NCI-H2107 (cell line): ENCODE measurements around the gene GGCX.
A peak's percentile ranks its signal among the peaks of the same experiment; 100 is the strongest.
"Not testable (repeated sequence)": the region's sequence is repeated elsewhere in the genome, so short reads cannot be mapped to it uniquely, and the experiment has no call there.

Experiments used
- DNase-seq: peaks from one replicate; lab custom pipeline; 2025; lab: John Stamatoyannopoulos, UW

GGCX gene

DNA sequence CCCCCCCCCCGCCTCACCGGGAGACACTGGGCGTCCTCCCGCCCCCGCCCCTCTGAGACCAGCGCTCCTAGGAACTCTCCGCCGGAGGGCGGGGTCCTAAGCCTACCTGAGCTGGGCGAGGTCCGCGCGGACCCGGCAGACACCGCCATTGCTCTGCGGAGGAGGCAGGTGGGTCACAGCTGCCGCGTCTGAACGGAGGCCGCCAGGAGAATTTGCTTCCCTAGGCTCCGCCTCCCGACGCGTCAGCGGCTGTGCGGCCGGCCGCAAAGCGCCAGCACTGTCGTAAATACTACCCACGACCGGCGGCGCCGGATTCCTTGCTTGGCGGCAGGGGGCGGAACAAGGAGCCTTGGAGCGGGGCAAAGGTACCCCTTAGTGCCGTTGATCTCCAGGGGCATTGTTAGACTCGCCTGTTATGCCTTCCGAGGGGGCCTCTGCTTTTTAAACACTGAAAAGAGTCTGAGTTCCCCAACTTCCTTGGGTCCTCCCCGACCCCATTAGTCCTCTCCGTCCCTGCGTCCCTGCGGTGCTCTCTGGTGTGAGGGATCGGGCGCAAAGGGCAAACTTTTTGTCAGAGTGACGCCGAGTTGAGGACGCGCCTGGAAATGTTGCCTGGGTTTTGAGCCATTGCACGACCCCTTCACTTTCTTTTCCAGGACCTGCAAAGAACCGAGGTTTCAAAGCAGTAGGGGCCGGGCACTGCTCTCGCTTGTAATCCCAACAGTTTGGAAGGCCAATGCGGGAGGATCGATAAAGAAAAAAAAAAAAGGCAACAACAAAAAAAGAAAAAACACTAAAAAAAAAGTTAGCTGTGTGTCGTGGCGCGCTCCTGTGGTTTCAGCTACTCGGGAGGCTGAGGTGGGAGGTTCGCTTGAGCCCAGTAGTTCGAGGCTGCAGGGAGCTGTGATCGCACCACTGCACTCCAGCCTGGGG, at the start of gene GGCX:
Gene GGCX (minus strand): TSS at position 214 of the 933 bp plus-strand sequence. CDS start 65 bp downstream, at position 149.
- peak; percentile 92 for DNase-seq

DNA sequence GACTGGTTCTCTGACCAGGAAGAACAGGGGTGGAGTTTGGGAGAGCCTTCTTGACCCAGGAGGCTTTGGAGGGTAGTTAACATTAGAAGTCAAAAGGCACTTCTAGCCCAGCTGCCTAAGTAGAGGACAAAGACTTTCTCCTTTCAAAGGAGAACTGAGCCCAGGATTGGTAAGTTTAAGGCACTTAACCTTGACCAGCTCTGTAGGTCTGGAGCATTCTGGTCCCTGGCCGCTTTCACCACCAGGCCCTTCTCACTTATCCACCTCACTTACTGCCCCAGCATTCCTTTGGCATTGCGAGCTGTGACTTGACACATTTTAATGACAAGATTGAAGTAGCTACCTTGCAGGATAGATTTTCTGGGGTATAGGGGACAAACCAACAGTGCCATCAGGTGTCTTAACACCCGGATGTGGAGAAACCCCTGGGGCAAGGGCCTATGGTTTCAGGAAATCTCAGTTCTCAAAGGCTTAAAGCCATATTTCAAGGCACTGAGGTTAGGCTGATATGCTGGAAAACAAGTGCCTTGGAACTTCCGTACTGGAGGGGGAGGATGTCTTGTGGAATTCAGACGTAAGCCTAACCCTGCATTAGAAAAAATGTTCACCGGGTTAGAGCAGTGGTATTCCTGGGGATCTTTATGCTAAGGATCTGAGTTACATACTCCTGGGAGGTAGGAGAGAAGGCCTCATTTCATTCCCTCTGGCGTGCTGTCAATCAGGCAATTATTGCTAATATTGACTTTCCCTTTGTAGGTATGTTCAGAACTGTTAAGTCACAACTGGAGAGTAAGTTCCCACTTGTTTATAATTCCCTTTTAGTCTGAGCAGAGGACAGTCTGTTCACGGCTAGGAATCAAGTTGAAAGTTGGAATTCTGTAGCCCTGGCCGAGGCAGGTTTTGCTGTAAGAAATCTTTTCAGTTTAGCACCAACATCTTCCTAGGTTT, 46.2 kb upstream of the GGCX start:
- no peak for DNase-seq

DNA sequence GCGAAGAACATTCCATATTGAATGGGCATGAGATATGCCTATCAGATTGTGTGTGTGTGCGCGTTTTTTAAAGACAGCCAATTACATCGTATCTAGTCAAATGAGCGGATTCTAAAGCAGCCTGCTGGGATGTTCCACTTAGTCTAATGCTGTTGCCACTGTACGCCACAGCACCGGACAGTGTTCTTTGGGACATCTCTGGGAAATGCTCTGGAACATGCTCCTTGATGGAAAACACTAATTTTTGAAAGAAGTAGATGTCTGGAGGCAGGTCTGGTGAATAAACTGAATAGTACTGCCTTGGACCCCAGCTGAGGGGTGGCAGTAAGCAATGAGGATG, 44.8 kb upstream of the GGCX start:
- no peak for DNase-seq

DNA sequence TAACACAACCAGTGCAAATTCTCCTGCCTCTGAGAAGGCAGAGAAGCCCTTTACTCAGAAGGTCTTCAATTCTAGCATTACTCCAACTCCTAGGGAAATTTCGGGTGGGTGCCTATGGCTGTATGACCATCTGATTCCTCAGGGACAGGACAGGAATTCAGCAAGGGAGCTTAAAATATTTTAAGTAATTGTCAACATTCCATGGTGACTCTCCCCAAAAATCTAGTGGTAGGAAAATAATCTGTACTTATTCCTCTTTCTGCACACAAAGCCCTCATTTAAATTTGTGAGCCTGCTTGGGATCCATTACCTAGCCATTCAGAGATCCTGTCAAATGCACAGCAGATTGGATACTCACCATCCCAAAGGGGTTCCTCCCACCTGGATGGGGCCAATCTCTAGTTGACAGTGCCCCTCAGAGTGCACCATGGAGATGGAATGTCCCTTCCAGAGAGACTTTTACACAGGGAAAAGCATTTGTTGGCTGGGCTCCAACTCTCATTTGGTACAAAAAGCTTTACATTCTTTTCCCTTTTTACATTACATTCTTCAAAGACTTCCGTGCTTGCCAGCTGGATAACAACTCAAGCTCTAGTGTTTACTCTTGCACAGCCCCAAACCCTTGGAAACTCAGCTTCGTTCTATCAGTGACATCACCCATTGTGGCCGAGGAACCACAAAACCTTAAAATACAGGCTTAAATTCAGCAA, 44.3 kb upstream of the GGCX start:
- no peak for DNase-seq

DNA sequence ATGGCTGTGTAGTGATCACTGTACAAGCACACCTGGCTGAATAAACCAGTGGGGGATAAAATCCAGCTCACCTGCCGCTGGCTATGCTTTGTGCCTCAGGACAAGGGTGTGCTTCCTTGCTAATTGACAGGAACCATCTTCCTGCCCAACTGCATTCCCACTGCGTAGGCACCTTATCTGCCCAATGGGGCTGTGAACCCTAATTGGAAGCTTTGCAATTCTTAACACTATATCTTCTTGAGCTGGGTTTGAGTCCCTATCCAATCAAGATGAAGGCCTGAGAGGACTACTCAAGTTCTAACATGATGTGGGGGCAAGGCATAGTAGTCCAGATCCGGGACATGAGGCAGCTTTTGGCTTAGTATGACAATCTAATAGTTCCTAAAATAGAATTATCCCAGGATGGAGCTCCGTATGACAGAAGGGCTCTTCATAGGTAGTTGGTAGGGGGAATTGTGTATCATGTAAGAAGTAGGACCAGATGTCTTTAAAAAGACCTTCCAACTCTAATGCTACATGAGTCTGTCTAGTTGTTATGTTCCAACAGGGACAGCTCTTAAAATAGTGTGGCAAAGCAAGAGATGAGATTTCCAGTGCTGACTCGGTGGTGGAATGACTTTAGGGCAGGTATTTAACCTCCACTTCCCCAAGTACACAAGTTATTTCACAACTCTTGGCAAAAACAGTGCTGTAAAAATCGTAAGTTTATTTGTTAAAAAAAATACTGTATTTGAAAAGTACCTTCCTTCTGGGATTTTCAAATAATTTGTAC, 43.5 kb upstream of the GGCX start:
- no peak for DNase-seq

DNA sequence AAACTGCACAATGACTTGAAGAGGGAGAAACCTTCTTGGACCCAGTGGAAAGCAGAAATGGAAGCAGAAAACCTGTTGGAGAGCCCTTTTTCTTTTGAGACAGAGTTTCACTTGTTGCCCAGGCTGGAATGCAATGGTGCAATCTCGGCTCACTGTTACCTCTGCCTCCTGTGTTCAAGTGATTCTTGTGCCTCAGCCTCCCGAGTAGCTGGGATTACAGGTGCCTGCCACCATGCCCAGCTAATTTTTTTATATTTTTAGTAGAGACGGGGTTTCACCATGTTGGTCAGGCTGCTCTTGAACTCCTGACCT, 42.8 kb upstream of the GGCX start:
- not testable (repeated sequence) for DNase-seq

DNA sequence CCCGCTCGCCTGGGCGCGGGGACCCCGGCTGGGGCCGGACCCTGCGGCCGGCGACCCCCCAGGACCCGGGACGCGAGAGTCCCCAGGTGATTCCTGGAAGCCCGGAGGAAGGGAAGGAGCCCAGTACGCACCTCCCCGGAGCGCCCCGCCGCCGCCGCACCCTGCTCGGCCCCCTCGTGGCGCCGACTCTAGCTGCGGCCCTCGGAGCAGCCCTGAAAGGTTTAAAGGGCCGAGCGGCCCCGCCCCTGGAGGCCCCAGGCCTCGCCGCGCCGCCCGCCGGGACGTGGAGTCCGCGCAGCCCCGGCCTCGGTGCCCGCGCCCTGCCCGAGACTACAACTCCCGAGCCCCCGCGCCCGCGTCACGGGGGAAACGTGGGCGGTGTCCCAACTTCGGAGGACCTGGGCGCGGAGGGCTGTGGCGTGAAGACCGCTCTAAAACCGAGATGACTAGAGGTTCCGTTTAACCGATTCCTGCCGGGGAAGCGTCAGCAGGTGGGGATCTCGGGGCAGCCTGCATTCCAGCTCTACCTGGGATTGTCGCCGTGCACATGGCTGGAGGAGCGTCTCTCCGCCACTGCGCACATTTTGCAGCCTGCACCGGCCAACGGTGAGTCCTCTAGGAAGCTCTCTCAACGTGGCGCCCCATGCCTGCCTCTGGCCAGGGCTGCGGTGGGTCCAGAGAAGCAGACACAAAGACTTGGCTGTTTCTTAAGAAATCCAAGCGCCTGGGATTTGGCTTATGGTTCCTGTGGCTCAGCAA, 41.4 kb upstream of the GGCX start, which contains the start of gene TMEM150A:
Gene TMEM150A (minus strand): TSS at position 223 of the 759 bp plus-strand sequence. CDS start 750 bp downstream, outside the sequence.
- DNase-seq, result peak; percentile 55

DNA sequence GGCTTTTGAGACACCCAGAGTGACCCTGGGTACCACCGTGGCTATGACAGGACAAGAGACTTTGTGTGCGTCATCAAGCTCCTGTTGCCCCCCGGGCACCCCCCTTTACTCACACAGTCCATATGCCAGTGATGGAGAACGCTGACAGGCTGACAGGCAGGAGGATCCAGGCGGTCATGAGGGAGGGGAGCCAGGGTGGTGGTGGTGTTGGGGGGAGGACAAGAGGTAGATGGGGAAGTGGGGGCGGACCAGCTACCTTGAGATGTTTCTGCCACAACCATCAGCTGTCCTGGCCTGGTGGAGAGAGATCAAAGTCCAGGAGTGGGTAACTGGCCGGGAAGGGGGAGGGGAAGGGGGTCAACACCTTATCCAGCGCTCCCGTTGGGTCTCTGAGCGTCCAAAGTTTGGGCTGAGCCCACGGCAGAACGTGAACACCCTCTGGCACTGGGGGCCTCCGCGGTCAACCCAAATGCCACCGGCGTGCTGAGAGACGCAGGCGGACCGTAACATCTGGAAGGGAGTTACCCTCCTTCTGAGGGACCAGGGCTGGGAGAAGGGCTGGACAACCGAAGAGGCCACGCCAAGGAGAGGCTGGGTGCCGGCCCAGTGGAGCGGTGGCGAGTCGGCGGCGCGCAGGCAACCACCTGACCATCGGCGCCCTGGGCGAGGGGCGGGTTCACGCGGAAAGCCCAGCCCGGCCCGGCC, 40.6 kb upstream of the GGCX start:
- no peak for DNase-seq

DNA sequence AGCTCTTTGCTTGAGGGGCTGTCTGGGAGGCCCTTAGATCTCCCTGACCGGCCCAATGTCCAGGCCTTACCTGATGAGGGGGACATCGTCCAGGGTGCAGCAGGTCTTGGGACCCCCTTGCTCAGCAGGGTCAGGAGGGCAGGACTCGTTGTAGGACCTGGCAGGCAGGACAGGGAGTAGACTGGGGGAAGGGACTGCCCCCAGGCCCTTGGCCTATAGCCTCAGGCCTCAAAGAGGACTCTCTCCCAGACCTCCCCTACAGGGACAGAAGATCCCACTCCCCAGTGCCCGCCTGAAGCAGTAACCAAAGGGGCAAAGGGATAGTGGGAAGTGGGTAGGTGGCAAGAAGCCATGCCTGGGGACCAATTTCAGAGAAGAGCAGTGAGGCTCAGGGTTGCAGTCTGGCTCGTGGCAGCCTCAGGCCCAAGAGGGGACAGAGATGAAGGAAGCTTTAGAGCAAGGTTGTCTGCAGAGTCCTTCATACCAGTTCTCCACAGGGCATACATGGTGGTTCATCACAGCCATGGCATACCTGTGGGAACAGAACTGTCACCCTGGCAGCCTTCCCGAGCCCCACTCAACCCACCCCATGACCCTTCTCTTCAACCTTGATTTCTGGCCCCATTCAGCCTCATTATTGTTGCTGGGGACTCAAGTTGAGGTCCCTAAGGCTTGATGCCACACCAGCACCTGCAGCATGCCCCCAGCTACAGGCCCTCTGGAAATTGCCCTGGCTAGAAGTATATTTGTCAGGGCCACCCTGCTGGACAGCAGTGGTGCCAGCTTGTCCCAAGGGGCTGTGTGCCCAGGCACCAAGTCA, 39.9 kb upstream of the GGCX start:
- DNase-seq, result no peak

DNA sequence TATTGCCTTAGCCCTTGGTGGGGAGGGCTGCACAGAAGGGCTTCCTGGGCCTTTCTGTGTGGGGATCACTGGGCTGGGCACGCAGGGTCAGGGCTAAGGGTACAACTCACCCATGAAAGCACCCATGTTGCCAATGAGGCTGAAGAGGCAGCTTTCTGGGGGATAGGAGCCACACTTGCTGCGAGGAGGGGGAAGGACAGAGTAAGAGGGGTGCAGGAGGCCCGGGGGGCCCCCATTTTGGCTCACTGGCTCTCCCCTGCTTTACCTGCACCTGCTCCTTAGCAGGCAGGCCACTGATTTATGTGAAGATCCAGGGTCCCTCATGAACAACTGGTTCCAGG, 38.9 kb upstream of the GGCX start:
- no peak for DNase-seq

DNA sequence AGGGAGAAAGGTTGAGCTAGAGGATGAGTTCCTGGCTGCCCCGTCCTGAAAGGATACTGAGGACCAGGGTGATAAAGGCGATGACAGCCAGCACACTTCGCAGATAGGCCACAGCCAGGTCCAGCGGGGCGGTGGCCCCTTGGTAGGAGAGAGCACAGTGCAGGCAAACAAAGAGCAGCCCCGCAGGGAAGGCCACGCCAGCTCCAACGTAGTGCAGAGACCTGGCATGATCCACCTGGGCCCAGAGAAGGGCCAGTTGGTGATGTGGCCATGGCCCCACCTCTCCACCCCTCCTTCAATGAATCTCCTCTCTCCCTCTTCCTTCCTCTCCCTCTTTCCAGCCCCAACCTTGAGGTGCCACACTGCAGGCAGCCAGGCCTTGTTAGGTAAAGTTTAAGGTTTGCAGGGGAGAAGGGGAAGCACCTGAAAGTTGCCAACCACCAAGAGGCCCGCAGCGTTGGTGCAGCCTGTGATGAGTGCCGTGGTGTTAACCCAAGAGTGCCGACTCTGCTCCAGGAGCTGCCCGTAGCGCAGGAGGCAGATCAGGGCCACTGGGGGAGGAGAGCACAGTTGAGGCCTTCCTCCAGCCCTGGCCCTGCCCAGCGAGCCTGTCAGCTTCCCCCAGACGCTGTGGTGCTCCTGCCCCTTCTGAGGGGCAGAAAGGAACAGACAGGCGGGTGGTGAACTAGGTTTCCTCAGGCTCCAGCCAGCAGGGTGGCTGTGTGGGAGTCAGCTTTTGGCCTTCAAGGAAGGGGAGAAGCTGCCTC, 38.4 kb upstream of the GGCX start:
- no peak for DNase-seq

DNA sequence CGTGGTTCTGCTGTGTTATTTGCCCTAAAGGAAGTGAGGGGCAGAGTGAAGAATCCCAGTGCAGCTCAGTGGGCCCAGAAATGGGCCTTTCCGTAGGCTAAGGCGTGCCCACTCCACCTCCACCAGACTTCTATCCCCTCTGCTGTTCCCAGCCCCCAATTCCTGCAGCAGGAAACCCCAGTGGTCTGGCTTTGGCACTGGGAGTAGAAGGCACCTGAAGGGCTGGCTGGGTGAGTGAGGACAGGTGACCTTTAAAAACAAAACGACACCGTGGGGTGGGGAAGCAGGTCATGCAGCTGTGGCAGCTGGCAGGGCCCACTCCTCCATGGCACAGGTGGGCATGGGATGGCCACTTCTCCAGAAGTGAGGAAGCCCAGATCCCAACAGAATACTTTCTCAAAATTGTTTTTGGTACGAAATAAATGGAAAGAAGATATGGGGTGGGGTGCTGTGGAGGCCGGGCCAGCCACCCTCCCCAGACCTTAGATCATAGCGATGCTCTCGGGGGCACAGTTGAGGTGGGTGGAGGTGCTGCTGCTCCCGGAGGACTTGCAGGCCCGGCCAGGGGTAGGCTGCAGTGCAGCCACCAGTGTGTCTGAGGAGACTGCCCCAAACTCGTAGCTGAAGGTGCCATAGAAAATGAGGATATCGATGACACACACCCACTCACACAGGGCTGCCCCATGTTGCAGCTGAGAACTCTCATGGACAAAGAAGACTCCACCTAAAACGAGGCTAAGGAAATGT, 37.5 kb upstream of the GGCX start:
- DNase-seq, result no peak

DNA sequence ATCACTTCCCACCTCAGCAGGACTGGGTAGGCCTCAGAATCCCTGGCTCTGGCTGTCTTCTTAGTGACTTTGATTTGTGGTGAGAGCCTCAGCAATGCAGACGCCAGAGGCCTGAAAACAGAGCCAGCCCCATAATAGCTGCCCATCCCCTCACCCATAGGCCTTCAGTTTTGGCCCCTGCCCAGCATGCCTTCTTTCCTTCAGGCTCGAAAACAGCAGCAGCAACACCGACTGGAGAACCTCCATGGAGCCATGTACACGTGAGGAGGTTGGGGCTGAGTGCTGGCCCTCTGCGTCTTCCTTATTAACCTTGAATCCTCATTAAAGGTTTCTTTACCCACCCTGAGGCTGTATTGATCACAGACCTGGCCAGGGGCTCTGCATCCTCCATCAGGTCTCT, 35.9 kb upstream of the GGCX start:
- DNase-seq, result no peak

DNA sequence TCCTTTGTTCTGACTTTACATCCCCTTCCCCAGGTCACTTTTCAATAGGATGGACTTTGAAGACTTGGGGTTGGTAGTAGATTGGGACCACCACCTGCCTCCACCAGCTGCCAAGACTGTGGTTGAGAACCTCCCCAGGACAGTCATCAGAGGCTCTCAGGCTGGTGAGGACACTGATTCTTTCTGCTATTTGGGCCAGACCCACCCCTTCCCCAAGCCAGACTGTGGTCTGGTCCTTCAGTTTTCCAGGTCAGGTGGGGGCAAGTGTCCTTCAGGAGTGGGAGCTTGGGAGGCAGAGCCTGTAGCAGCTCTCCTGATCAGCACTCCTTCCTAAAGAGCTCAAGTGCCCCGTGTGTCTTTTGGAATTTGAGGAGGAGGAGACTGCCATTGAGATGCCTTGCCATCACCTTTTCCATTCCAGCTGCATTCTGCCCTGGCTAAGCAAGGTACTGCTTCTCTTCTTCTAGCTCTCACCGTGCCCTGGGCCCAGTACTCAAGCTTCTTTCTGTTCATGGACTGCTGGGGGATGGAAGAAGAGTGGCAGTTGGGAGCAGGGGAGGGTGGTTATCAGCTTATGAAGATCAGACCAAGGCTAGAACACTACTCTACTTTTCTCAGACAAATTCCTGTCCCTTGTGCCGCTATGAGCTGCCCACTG, 35.3 kb upstream of the GGCX start:
- no peak for DNase-seq

DNA sequence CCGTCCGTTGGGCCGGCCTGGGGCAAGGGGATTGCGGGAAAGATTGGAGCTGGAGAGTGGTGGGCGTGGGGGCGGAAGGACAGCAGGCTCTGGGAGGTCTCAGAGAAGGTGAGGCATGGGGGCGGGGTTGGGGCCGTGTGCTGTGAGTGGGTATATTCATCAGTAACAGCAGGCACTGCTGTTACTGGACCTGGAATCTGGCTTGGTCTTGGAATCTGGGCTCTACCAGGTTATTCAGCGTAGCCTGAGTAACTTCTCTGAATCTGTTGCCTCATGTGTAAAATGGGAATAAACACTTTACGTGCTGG, 34.7 kb upstream of the GGCX start:
- DNase-seq, result no peak

DNA sequence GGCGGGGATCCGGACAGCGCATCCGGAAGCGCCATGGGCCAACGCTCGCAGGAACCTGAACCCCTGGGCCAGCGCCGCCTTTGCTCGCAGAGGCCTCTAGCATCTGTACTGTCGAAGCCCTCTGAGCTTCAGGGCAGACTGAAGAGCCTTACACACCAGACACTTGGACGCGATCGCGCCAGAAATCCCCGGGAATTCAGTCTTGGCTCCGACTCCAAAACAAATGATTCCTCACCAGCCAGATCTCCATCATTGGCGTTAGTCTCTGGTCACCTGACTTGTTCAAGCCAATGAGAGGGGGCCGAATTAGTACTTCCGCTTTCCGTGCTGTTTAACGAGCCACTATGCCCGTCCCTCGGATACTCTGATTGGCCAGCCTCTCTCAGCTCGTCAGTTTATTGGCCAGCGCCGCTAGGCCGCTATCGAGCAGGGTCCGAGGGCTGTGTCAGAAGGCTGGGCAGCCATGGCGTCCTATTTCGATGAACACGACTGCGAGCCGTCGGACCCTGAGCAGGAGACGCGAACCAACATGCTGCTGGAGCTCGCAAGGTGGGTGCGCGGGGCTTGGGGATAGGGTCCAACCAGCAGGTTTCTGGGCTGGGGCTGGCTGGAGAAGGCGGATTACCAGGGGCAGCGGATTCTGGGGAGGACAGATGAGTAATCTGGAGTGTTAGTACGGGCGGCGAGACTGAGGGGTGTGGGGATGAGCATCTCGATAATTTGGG, 34.2 kb upstream of the GGCX start, which contains the start of gene RNF181:
Gene RNF181 (plus strand): TSS at position 445 of the 725 bp plus-strand sequence. CDS start 19 bp downstream, at position 464.
- peak; percentile 88 for DNase-seq
